Psoas muscle (tissue), 8 donors: ENCODE results near the gene PIK3C2A. TPM values are rescaled to one million over a fixed set of nuclear protein-coding genes. Genes with fewer than 3 reads are reported as not detected.

ENCODE experiments used
- ATAC-seq, 4 donors: fragments of 200-7000 bp; cut with Tn5 transposase; one replicate each; pipeline ENCODE4 v1.9.1; 2020; ENCODE audit warnings: moderate library complexity in 3 of 4, mild to moderate bottlenecking in 2 of 4
- DNase-seq, 2 donors: peaks; one replicate each; pipeline ENCODE4 v3.0.0-alpha.2; 2020
- H3K27ac ChIP-seq: fragments of 200-600 bp; one replicate; pipeline ENCODE4 v1.8.0; 2022
- H3K27me3 ChIP-seq, 3 donors: fragments of 200-600 bp in 1 of 3; one replicate each; pipeline versions ENCODE4 v1.6.1 to v1.8.0; 2013 to 2022; ENCODE audit warnings: low read length in 2 of 3, mild to moderate bottlenecking in 2 of 3, moderate library complexity in 1 of 3; ENCODE audit not compliant: insufficient read depth in 3 of 3
- H3K36me3 ChIP-seq, 2 donors: fragments of 200-600 bp in 1 of 2; one replicate each; pipeline versions ENCODE4 v1.6.1 to v1.8.0; 2013 to 2022; ENCODE audit warnings: low read depth in 1 of 2, mild to moderate bottlenecking in 1 of 2, moderate library complexity in 1 of 2; ENCODE audit not compliant: insufficient read depth in 1 of 2
- H3K4me1 ChIP-seq: fragments of 200-600 bp; one replicate; pipeline ENCODE4 v1.8.0; 2022
- H3K4me3 ChIP-seq: fragments of 200-600 bp; one replicate; pipeline ENCODE4 v1.8.0; 2022; ENCODE audit warnings: mild to moderate bottlenecking
- H3K9me3 ChIP-seq: fragments of 200-600 bp; one replicate; pipeline ENCODE4 v1.8.0; 2022
- CTCF ChIP-seq: fragments of 200-600 bp; IDR thresholded peaks from one replicate; pipeline ENCODE4 v1.8.0; 2022; ENCODE audit warnings: antibody characterized with exemption
- WGBS, 3 donors: extraction: QIAGEN DNeasy Blood & Tissue Kit; methylation state at CpG; one replicate each; pipeline versions ENCODE4 v1.1.6 to v1.1.7; 2013; 5-methylcytosine and 5-hydroxymethylcytosine counted together
- intact Hi-C, 2 donors: fragments of 100-400 bp; cut with DNase I; formaldehyde crosslinking; loops; one replicate each; pipeline versions ENCODE4 v1.11.0 to v1.14.2; 2022
- polyA plus RNA-seq, 3 donors: library from polyadenylated mRNA; stranded (reverse); fragments of 200-250 nt; gene quantifications; one replicate each; pipeline ENCODE4 v1.2.3, GENCODE V29; 2013
- total RNA-seq, 4 donors: library from RNA; stranded (reverse); fragmentation: NEBNext Ultra II Directional in 2 of 4; extraction: Animal tissue kit (Norgen Biotek cat#: 25700) in 2 of 4; gene quantifications; one replicate each; pipeline versions ENCODE4 v1.2.1 to v1.2.4, GENCODE V29; 2021 to 2023
- donor health status: healthy with polysubstance abuse.
- donor health status: DM: no; HTN: no; CAD: no; lungs with moderate emphysema.
- donor health status: Bipolar disorder and iron deficiency.
- donor health status: healthy.
- donor health status: DM: yes; HTN: yes; CAD: no.
- donor health status: DM: no; HTN: no; CAD: no.
- donor health status: DM: no; HTN: no; CAD: no.
- donor health status: DM: yes; HTN: yes; CAD: no.

Gene PIK3C2A
- total and polyA plus RNA-seq, 7 donors: 3.1 to 16.6 (median 14.0) TPM

- H3K27me3 ChIP-seq: peaks cover 0 to 2% (median 0%) of the 10 kb centered on the region in 3 donors
- H3K9me3 ChIP-seq: no peaks in the 10 kb centered on the region
- no peak overlapping the region for H3K27ac ChIP-seq
- H3K4me3 ChIP-seq: no peak overlapping the region
- intact Hi-C loops: no loop called here
- H3K4me1 ChIP-seq: no peaks in the 10 kb centered on the region
- ATAC-seq: no peak
- no peaks in the 10 kb centered on the region for H3K36me3 ChIP-seq
- no peak for TF ChIP-seq CTCF
- no peak for DNase-seq
These were observed 6.6 kb upstream of the PIK3C2A start for GRCh38 chr11:17214338-17214737.

GRCh38 chr11:17211286-17211685 lies 3.5 kb upstream of the PIK3C2A start:
- Histone ChIP-seq H3K9me3 (no peaks in the 10 kb centered on the region), H3K4me3 (no peak overlapping the region), H3K36me3 (no peaks in the 10 kb centered on the region), H3K27ac (no peak overlapping the region), H3K4me1 (no peaks in the 10 kb centered on the region), H3K27me3 (no peaks in the 10 kb centered on the region)
- DNase-seq (no peak), ATAC-seq (no peak)
- WGBS, 3 donors: 71 to 92% (median 83%) methylated on average over 1 of the region's 1 CpG
- intact Hi-C loops: no loop called here
- TF ChIP-seq CTCF: no peak

- no peak overlapping the region for H3K4me3 ChIP-seq
- no peak for TF ChIP-seq CTCF
- ATAC-seq (no peak), DNase-seq (no peak)
- WGBS, 3 donors: 90 to 100% (median 94%) methylated on average over 1 of the region's 1 CpG
- H3K9me3 ChIP-seq: no peaks in the 10 kb centered on the region
- H3K4me1 ChIP-seq: no peaks in the 10 kb centered on the region
- H3K27ac ChIP-seq: peak overlapping the region; percentile 20
- no peaks in the 10 kb centered on the region for H3K27me3 ChIP-seq
- intact Hi-C loops: loop anchor here (5.0 kb wide), 2 partner anchors 67 to 133 kb away; partner anchors contain the start of genes NUCB2 (in 1 of the 2) and RPS13 (in 1 of the 2)
- H3K36me3 ChIP-seq: no peaks in the 10 kb centered on the region
These were observed 2.1 kb upstream of the PIK3C2A start for GRCh38 chr11:17209939-17210245.

GRCh38 chr11:17208257-17208999 lies 642 bp upstream of the PIK3C2A start:
- intact Hi-C loops: loop anchor here (5.0 kb wide), 2 partner anchors 69 to 131 kb away; partner anchors contain the start of genes NUCB2 (in 1 of the 2) and RPS13 (in 1 of the 2)
- ATAC-seq: peak; percentile 70 to 75 (median 72)
- TF ChIP-seq CTCF: peak; percentile 4
- DNase-seq: no peak
- peaks cover 3% of the 10 kb centered on the region for H3K4me1 ChIP-seq
- no peaks in the 10 kb centered on the region for H3K27me3 ChIP-seq
- peak overlapping the region; percentile 88 for H3K27ac ChIP-seq
- H3K36me3 ChIP-seq: peaks cover 0 to under 1% of the 10 kb centered on the region in 2 donors
- no peaks in the 10 kb centered on the region for H3K9me3 ChIP-seq
- WGBS, 3 donors: 4 to 6% (median 6%) methylated on average over 25 to 26 of the region's 26 CpGs
- H3K4me3 ChIP-seq: peak overlapping the region; percentile 78

GRCh38 chr11:17206463-17206862 lies 1.3 kb downstream of the PIK3C2A start:
- Histone ChIP-seq H3K4me1 (peaks cover 9% of the 10 kb centered on the region), H3K27me3 (no peaks in the 10 kb centered on the region), H3K27ac (peak overlapping the region; percentile 88), H3K9me3 (no peaks in the 10 kb centered on the region), H3K36me3 (peaks cover 0 to 6% of the 10 kb centered on the region in 2 donors), H3K4me3 (peak overlapping the region; percentile 78)
- TF ChIP-seq CTCF: no peak
- intact Hi-C loops: loop anchor here (5.0 kb wide), 2 partner anchors 71 to 129 kb away; partner anchors contain the start of genes NUCB2 (in 1 of the 2) and RPS13 (in 1 of the 2)
- WGBS, 3 donors: 54 to 62% (median 60%) methylated on average over 2 of the region's 2 CpGs
- DNase-seq (no peak), ATAC-seq (no peak)
